ENCODE results near the gene SLAMF8.
A peak's percentile ranks its signal among the peaks of the same experiment; 100 is the strongest.

Gene SLAMF8

DNA sequence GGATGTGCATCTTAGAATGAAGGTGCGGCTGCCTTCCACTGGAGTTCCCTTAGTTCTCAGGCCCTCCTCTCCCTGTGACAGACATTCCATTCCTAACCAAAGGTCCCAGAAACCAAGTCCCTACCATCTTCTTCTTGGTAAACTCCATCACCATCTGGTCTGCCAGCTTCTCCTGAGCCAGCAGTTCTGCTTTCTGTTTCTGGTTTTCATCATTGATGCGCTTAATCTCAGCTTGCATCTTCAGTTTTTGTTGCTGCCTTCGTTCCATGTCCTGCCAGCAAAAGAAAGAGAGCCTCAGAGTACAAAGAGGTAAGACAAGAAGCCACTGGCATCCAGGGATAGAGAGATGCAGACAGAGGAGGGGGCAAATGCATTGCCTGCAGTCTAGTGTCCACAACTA lies 53.8 kb downstream of the SLAMF8 start:
- peaks cover 13 to 21% of the 10 kb centered on the region in 2 donors for H3K4me1 ChIP-seq (ENCODE audit: control insufficient read depth in 2 of 2, insufficient read depth in 2 of 2, low read length in 2 of 2)
- no peaks in the 10 kb centered on the region for H3K9me3 ChIP-seq (ENCODE audit: control insufficient read depth in 2 of 2, low read length in 2 of 2)
- no peak overlapping the region for H3K4me3 ChIP-seq (ENCODE audit: low read length in 2 of 2)
- no peak overlapping the region for H3K9ac ChIP-seq (ENCODE audit: low read depth in 1 of 2, low read length in 2 of 2)
- no peaks in the 10 kb centered on the region for H3K27me3 ChIP-seq (ENCODE audit: control insufficient read depth in 2 of 2, insufficient read depth in 2 of 2, low read length in 2 of 2)
- H3K27ac ChIP-seq (ENCODE audit: low read depth in 2 of 2, low read length in 2 of 2), result no peak overlapping the region
- no peaks in the 10 kb centered on the region for H3K36me3 ChIP-seq (ENCODE audit: control insufficient read depth in 2 of 2, insufficient read depth in 2 of 2, low read length in 2 of 2)

DNA sequence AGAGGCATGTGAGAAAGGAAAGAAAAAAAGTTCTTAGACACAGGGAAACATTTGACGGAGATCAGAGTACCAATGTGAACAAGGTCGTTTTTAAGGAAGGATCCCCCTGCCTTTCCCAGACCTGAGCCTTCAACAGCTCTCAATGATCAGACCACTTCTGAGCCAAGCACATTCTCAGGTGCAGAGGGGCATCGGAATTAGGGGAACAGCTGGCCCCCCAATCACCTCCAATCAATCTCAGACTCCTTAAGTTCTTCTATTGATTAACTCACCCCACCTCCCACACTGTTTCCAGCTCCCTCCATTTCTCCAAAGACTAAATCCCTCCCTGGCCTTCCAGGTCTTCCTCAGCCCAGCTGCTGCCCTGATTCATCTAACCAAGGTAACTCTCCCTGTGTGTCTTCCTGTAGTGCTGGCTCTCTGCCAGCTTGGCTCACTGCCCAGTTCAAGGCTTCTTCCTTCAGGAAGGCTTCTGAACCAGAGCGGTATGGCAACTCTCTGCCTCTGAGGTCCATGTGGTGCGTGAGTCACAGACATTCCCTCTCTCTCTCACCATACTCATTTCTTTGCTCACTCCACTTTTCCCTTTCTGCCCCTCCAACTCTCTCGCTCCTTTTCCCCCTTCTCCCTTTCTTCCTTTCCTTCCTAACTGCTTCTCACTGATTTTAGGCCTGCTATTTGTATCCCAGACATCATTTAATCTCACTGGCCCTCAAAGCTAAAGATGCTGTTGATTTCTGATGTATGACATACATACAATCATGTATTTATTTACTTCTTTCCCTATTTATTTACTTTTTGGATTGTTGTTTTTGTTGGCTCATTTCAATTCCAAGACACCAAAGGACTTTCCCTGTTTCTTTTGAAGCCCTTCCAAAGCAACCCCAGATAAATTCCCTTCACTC lies 55.2 kb downstream of the SLAMF8 start:
- no peak overlapping the region for H3K4me3 ChIP-seq (ENCODE audit: low read length in 2 of 2)
- H3K36me3 ChIP-seq (ENCODE audit: control insufficient read depth in 2 of 2, insufficient read depth in 2 of 2, low read length in 2 of 2), result no peaks in the 10 kb centered on the region
- no peak overlapping the region for H3K9ac ChIP-seq (ENCODE audit: low read depth in 1 of 2, low read length in 2 of 2)
- H3K27ac ChIP-seq (ENCODE audit: low read depth in 2 of 2, low read length in 2 of 2), result peak overlapping the region; percentile 53 to 70
- peaks cover 13 to 21% of the 10 kb centered on the region in 2 donors for H3K4me1 ChIP-seq (ENCODE audit: control insufficient read depth in 2 of 2, insufficient read depth in 2 of 2, low read length in 2 of 2)
- no peaks in the 10 kb centered on the region for H3K9me3 ChIP-seq (ENCODE audit: control insufficient read depth in 2 of 2, low read length in 2 of 2)
- no peaks in the 10 kb centered on the region for H3K27me3 ChIP-seq (ENCODE audit: control insufficient read depth in 2 of 2, insufficient read depth in 2 of 2, low read length in 2 of 2)

- Histone ChIP-seq H3K27me3 (ENCODE audit: control insufficient read depth in 2 of 2, insufficient read depth in 2 of 2, low read length in 2 of 2) (no peaks in the 10 kb centered on the region), H3K9ac (ENCODE audit: low read depth in 1 of 2, low read length in 2 of 2) (no peak overlapping the region), H3K4me3 (ENCODE audit: low read length in 2 of 2) (no peak overlapping the region), H3K27ac (ENCODE audit: low read depth in 2 of 2, low read length in 2 of 2) (peak overlapping the region; percentile 53 to 70), H3K4me1 (ENCODE audit: control insufficient read depth in 2 of 2, insufficient read depth in 2 of 2, low read length in 2 of 2) (peaks cover 13 to 21% of the 10 kb centered on the region in 2 donors), H3K36me3 (ENCODE audit: control insufficient read depth in 2 of 2, insufficient read depth in 2 of 2, low read length in 2 of 2) (no peaks in the 10 kb centered on the region), H3K9me3 (ENCODE audit: control insufficient read depth in 2 of 2, low read length in 2 of 2) (no peaks in the 10 kb centered on the region)
These were observed 55.8 kb downstream of the SLAMF8 start for GRCh38 chr1:159882527-159882862.

- H3K9me3 ChIP-seq (ENCODE audit: control insufficient read depth in 2 of 2, low read length in 2 of 2), result no peaks in the 10 kb centered on the region
- H3K27me3 ChIP-seq (ENCODE audit: control insufficient read depth in 2 of 2, insufficient read depth in 2 of 2, low read length in 2 of 2), result no peaks in the 10 kb centered on the region
- no peaks in the 10 kb centered on the region for H3K36me3 ChIP-seq (ENCODE audit: control insufficient read depth in 2 of 2, insufficient read depth in 2 of 2, low read length in 2 of 2)
- H3K27ac ChIP-seq (ENCODE audit: low read depth in 2 of 2, low read length in 2 of 2), result no peak overlapping the region
- no peak overlapping the region for H3K4me3 ChIP-seq (ENCODE audit: low read length in 2 of 2)
- no peak overlapping the region for H3K9ac ChIP-seq (ENCODE audit: low read depth in 1 of 2, low read length in 2 of 2)
- peaks cover 13 to 21% of the 10 kb centered on the region in 2 donors for H3K4me1 ChIP-seq (ENCODE audit: control insufficient read depth in 2 of 2, insufficient read depth in 2 of 2, low read length in 2 of 2)
These were observed 56.5 kb downstream of the SLAMF8 start for GRCh38 chr1:159883134-159883533.

- H3K4me3 ChIP-seq (ENCODE audit: low read length in 2 of 2), result no peak overlapping the region
These were observed 57.6 kb downstream of the SLAMF8 start for GRCh38 chr1:159884296-159884695.

More at GRCh38 chr1:159884296-159884695, 57.6 kb downstream of the SLAMF8 start:
- Histone ChIP-seq H3K4me1 (ENCODE audit: control insufficient read depth in 2 of 2, insufficient read depth in 2 of 2, low read length in 2 of 2) (peaks cover 13 to 21% of the 10 kb centered on the region in 2 donors), H3K36me3 (ENCODE audit: control insufficient read depth in 2 of 2, insufficient read depth in 2 of 2, low read length in 2 of 2) (no peaks in the 10 kb centered on the region), H3K9me3 (ENCODE audit: control insufficient read depth in 2 of 2, low read length in 2 of 2) (no peaks in the 10 kb centered on the region), H3K27ac (ENCODE audit: low read depth in 2 of 2, low read length in 2 of 2) (no peak overlapping the region), H3K27me3 (ENCODE audit: control insufficient read depth in 2 of 2, insufficient read depth in 2 of 2, low read length in 2 of 2) (no peaks in the 10 kb centered on the region), H3K9ac (ENCODE audit: low read depth in 1 of 2, low read length in 2 of 2) (no peak overlapping the region)

Measured in mucosa of rectum (tissue), 2 donors.